Measurements from ENCODE around the gene CYP27C1.

- TF ChIP-seq SETDB1 (IDR thresholded peaks at IDR 0.05; ENCODE audit: low read length), result no peak
- TF ChIP-seq USF2 (CRISPR knock-in tag; IDR thresholded peaks at IDR 0.05), result no peak
- TF ChIP-seq POLR2A (conservative IDR thresholded peaks at IDR 0.05), result no peak
- no peak for TF ChIP-seq MYNN (IDR thresholded peaks at IDR 0.05)
- no peak for TF ChIP-seq MYNN (CRISPR knock-in tag; IDR thresholded peaks at IDR 0.05)
- TF ChIP-seq TCFL5 (CRISPR knock-in tag; conservative IDR thresholded peaks at IDR 0.05), result no peak
- no peak for TF ChIP-seq TCF3 (CRISPR knock-in tag; IDR thresholded peaks at IDR 0.05)
- no peak for TF ChIP-seq ZNF24 (IDR thresholded peaks at IDR 0.05)
- no peak for TF ChIP-seq GABPB1 (CRISPR knock-in tag; IDR thresholded peaks at IDR 0.05)
- no peak for TF ChIP-seq SMC3 (conservative IDR thresholded peaks at IDR 0.05; ENCODE audit: insufficient read depth, low read depth, low read length)
- no peak for TF ChIP-seq RBM22 (IDR thresholded peaks at IDR 0.05; ENCODE audit: low read depth, low read length, poor library complexity, severe bottlenecking)
Measured at GRCh38 chr2:127219171-127220070, 678 bp downstream of the CYP27C1 start.
